Keratinocyte (primary cell): ENCODE data around the gene EGF. TPM values are rescaled to one million over a fixed set of nuclear protein-coding genes. Genes with fewer than 3 reads are reported as not detected.

Experiments
- DNase-seq: peaks from one replicate; pipeline ENCODE4 v3.0.0-alpha.2; 2011; ENCODE audit warnings: low read depth, missing footprints, low spot score
- FAIRE-seq: peaks from 2 replicates; lab custom pipeline; 2011; peaks lifted over from hg19 to GRCh38; lab: Jason Lieb, UNC
- H2AFZ ChIP-seq: 2 replicates; pipeline ENCODE4 v1.6.0; 2012; ENCODE audit warnings: low read length, control low read depth, inconsistent platforms; ENCODE audit not compliant: control insufficient read depth
- H3K27ac ChIP-seq: 2 replicates; pipeline ENCODE4 v1.5.1; 2011; ENCODE audit warnings: low read length; ENCODE audit not compliant: control insufficient read depth, insufficient read depth
- H3K27me3 ChIP-seq: 3 replicates; pipeline ENCODE4 v1.6.0; 2011; ENCODE audit warnings: low read length; ENCODE audit not compliant: control insufficient read depth, insufficient read depth; ENCODE audit errors: extremely low read depth
- H3K36me3 ChIP-seq, 2 experiments: 2 replicates in 1 of 2; 3 replicates in 1 of 2; pipeline ENCODE4 v1.5.1; 2011; ENCODE audit warnings: low read length in 2 of 2, mild to moderate bottlenecking in 1 of 2; ENCODE audit not compliant: control insufficient read depth in 2 of 2, insufficient read depth in 2 of 2; ENCODE audit errors: extremely low read depth in 1 of 2
- H3K4me1 ChIP-seq: 3 replicates; pipeline ENCODE4 v1.5.1; 2011; ENCODE audit warnings: low read length; ENCODE audit not compliant: control insufficient read depth, insufficient read depth; ENCODE audit errors: extremely low read depth
- H3K4me2 ChIP-seq: 3 replicates; pipeline ENCODE4 v1.6.0; 2011; ENCODE audit warnings: low read depth, low read length; ENCODE audit not compliant: control insufficient read depth, insufficient read depth; ENCODE audit errors: extremely low read depth
- H3K4me3 ChIP-seq, 3 experiments: fragments of 200-600 bp in 1 of 3; sonication (generic) in 1 of 3; 2 replicates in 2 of 3; 3 replicates in 1 of 3; pipeline ENCODE4 v1.5.1; 2011 to 2016; ENCODE audit warnings: low read length in 3 of 3, mild to moderate bottlenecking in 3 of 3, control low read depth in 2 of 3, inconsistent platforms in 1 of 3, low read depth in 1 of 3, mixed read lengths in 1 of 3, mixed run types in 1 of 3, moderate library complexity in 1 of 3; ENCODE audit not compliant: control insufficient read depth in 2 of 3, insufficient read depth in 2 of 3; ENCODE audit errors: extremely low read depth in 1 of 3
- H3K79me2 ChIP-seq: 2 replicates; pipeline ENCODE4 v1.6.0; 2012; ENCODE audit warnings: low read length; ENCODE audit not compliant: control insufficient read depth, insufficient read depth
- H3K9ac ChIP-seq: 3 replicates; pipeline ENCODE4 v1.6.0; 2011; ENCODE audit warnings: low read length; ENCODE audit not compliant: control insufficient read depth, insufficient read depth; ENCODE audit errors: extremely low read depth
- H3K9me1 ChIP-seq: 3 replicates; pipeline ENCODE4 v1.6.0; 2011; ENCODE audit warnings: low read length; ENCODE audit not compliant: control insufficient read depth, insufficient read depth; ENCODE audit errors: extremely low read depth
- H3K9me3 ChIP-seq: 2 replicates; pipeline ENCODE4 v1.5.1; 2012; ENCODE audit warnings: low read depth, low read length; ENCODE audit not compliant: control insufficient read depth
- H4K20me1 ChIP-seq: 3 replicates; pipeline ENCODE4 v1.6.0; 2011; ENCODE audit warnings: low read length; ENCODE audit not compliant: control insufficient read depth, insufficient read depth; ENCODE audit errors: extremely low read depth
- EZH2 ChIP-seq: IDR thresholded peaks from one replicate; pipeline ENCODE4 v1.6.1; 2012; ENCODE audit warnings: inconsistent platforms, mild to moderate bottlenecking, low read length, moderate library complexity
- dilution Hi-C: fragments of 300-500 bp; cut with MboI; formaldehyde crosslinking; loops from one replicate; pipeline ENCODE4 v1.7.0; 2020; ENCODE audit warnings: low sequenced_read_pairs; ENCODE audit not compliant: extremely low pct_ligation_motif_present
- polyA plus RNA-seq, 5 experiments: library from polyadenylated mRNA; depleted of rRNA in 3 of 5; stranded (reverse) in 3 of 5; stranded (forward) in 1 of 5; unstranded in 1 of 5; fragments of >200 nt; gene quantifications; 1 replicate in 1 of 5; 2 replicates in 3 of 5; 3 replicates in 1 of 5; pipeline versions ENCODE4 v1.2.1 to v1.2.3, GENCODE V29; 2011 to 2012; ENCODE audit warnings: missing spikeins in 2 of 5, low read depth in 1 of 5, low replicate concordance in 1 of 5
- TF ChIP-seq, protein P1 (sequence below), 3 experiments: IDR thresholded peaks in 1 of 3; conservative IDR thresholded peaks in 1 of 3; optimal IDR thresholded peaks in 1 of 3; 2 replicates in 2 of 3; 3 replicates in 1 of 3; pipeline versions ENCODE3 to v1.5.1; 2011; ENCODE audit warnings: low read length in 3 of 3, mild to moderate bottlenecking in 3 of 3, moderate library complexity in 2 of 3, control low read depth in 1 of 3, inconsistent platforms in 1 of 3; ENCODE audit not compliant: insufficient read depth in 2 of 3; ENCODE audit errors: extremely low read depth in 1 of 3

The EGF gene
- polyA plus RNA-seq, 1 donor (not counting 4 experiments of a cell fraction or from before 2014, with no cell fraction given): 1.3 TPM

- peaks cover 0 to 5% of the 10 kb centered on the region in 2 experiments for H3K36me3 ChIP-seq
- H4K20me1 ChIP-seq: no peaks in the 10 kb centered on the region
- DNase-seq: no peak
- H3K27ac ChIP-seq: no peak overlapping the region
- no peak overlapping the region for H2AFZ ChIP-seq
- no peak overlapping the region for H3K9ac ChIP-seq
- no peaks in the 10 kb centered on the region for H3K9me1 ChIP-seq
- H3K4me1 ChIP-seq: no peaks in the 10 kb centered on the region
- no peak overlapping the region for H3K4me3 ChIP-seq
- no peak for FAIRE-seq
- dilution Hi-C loops: loop anchor here (25.0 kb wide), 1 partner anchor 469 kb away; no protein-coding TSS in a partner anchor
- no peaks in the 10 kb centered on the region for H3K27me3 ChIP-seq
- TF ChIP-seq, protein P1, sequence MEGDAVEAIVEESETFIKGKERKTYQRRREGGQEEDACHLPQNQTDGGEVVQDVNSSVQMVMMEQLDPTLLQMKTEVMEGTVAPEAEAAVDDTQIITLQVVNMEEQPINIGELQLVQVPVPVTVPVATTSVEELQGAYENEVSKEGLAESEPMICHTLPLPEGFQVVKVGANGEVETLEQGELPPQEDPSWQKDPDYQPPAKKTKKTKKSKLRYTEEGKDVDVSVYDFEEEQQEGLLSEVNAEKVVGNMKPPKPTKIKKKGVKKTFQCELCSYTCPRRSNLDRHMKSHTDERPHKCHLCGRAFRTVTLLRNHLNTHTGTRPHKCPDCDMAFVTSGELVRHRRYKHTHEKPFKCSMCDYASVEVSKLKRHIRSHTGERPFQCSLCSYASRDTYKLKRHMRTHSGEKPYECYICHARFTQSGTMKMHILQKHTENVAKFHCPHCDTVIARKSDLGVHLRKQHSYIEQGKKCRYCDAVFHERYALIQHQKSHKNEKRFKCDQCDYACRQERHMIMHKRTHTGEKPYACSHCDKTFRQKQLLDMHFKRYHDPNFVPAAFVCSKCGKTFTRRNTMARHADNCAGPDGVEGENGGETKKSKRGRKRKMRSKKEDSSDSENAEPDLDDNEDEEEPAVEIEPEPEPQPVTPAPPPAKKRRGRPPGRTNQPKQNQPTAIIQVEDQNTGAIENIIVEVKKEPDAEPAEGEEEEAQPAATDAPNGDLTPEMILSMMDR (optimal IDR thresholded peaks at IDR 0.05 in 1 of 3, IDR thresholded peaks at IDR 0.05 in 1 of 3, conservative IDR thresholded peaks at IDR 0.05 in 1 of 3; ENCODE audit: extremely low read depth in 1 of 3, insufficient read depth in 2 of 3, low read length in 3 of 3): no peak
- TF ChIP-seq EZH2: no peak
- H3K4me2 ChIP-seq: no peak overlapping the region
- no peaks in the 10 kb centered on the region for H3K9me3 ChIP-seq
- H3K79me2 ChIP-seq: no peaks in the 10 kb centered on the region
Measured at GRCh38 chr4:110042545-110043517, 130.1 kb downstream of the EGF start.

DNA sequence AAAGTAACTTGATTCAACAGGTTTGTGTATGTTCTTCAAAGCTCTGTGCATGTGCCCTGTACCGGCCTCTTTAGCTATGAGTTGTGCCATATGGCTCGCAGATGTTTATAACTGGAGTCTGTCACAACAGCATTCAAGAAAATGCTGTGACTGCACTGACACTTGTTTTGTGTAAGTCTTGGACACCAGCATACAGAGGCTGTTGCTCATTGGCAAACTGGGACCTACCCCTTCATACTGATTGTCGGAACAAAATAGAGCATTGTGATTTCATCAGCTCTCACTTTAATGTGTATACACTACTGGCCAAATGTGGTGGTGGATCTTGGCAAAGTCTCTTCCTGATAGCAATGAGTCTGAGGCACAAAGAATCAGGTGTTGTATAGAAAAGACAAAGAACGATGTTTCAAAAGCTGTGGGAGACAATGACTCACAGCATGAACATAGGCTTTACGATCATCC is 133.9 kb downstream of the EGF start:
- Histone ChIP-seq H3K9me3 (no peaks in the 10 kb centered on the region), H4K20me1 (no peaks in the 10 kb centered on the region), H3K79me2 (no peaks in the 10 kb centered on the region), H2AFZ (no peak overlapping the region), H3K9me1 (no peaks in the 10 kb centered on the region), H3K27me3 (no peaks in the 10 kb centered on the region), H3K27ac (no peak overlapping the region), H3K4me3 (no peak overlapping the region), H3K36me3 (peaks cover 0 to 10% of the 10 kb centered on the region in 2 experiments), H3K4me1 (no peaks in the 10 kb centered on the region), H3K4me2 (no peak overlapping the region), H3K9ac (no peak overlapping the region)
- no peak for DNase-seq
- TF ChIP-seq, protein P1 (optimal IDR thresholded peaks at IDR 0.05 in 1 of 3, IDR thresholded peaks at IDR 0.05 in 1 of 3, conservative IDR thresholded peaks at IDR 0.05 in 1 of 3; ENCODE audit: extremely low read depth in 1 of 3, insufficient read depth in 2 of 3, low read length in 3 of 3): no peak
- no peak for TF ChIP-seq EZH2
- dilution Hi-C loops: loop anchor here (25.0 kb wide), 1 partner anchor 466 kb away; no protein-coding TSS in a partner anchor
- no peak for FAIRE-seq
